HK-2 (cell line): ENCODE measurements around the gene UBA6.
"Not testable (repeated sequence)": the region's sequence is repeated elsewhere in the genome, so short reads cannot be mapped to it uniquely, and the experiment has no call there.

ENCODE experiments used
- DNase-seq: peaks from one replicate; pipeline ENCODE4 v3.0.0-alpha.2; 2018; ENCODE audit not compliant: unreplicated experiment

Gene UBA6

DNA sequence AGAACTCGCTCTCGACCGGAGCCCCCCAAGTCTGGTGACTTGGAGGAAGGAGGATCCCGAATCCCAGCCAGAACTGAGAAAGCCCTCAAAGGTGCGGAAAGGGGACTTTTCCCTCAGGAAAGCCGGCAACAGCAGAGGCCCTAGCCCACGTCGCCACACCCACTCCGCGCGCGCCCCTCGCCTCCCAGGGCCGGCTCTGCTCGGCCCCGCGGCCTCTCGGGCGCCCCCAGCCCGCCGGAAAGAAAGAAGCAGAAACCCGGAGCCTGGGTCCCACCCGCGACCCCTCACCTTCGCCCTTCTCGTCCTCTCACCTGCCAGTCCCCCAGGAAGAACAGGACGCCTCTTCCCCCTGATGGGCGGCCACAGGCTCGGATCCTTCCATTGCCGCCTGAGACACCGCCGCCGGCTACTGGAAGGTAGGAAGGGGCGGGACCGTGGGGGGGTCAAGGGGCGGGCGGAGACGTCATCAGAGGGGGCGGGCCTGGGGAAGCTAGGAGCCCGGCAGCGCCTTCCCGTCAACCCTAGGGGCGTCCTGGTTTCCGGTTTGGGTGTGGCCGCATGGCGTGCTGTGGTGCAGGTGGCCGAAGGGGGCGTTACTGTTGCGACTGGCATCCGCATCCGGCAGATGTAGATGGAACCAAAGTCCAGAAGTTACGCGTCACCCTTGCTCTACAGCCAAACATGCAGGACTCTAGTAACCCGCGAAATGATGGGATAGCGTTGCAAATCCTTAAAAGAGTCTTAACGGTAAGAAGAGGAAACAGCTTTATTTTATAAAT is at the start of gene UBA6:
TSS of gene UBA6 (minus strand) at position 418 of the 779 bp plus-strand sequence. CDS start at position 382, 36 bp downstream.
- DNase-seq, result peak; percentile 98

DNA sequence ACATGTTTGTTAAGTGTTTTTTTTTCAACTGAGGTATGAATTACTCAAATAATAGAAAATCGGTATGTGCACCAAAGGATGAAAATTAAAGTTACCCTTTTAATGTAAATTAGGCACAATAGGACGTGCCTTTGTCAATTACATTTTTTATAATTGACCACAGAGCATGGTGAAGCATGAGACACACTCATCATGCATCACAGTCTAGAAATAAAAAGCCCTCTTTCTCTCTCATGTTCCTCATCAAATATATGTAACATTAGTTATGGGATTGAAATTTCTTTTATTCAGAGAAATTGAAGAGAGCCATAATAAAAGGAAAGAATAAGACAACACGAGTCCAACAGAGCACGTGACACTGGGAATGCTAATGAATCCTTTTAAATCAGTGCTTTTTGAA is 49.7 kb upstream of the UBA6 start:
- DNase-seq, result no peak

DNA sequence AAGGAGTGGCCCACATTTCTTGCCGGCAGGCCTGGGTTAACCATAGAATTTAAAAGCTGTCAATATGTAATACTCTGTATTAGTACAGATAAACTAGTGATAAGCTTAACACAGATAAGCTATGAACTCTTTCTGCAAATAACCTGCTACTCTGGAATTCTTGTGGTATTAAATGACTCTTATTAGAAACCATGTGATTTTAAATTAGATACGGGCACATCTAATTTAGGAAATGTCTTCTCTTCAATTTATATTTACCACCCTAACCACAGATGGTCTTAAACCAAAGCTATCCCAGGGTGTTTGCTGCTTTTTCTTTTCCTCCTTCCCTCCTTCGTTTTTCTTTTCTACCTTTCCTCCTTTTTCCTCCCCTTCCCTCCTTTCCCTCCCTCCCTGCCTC is 48.3 kb upstream of the UBA6 start:
- DNase-seq, result no peak

DNA sequence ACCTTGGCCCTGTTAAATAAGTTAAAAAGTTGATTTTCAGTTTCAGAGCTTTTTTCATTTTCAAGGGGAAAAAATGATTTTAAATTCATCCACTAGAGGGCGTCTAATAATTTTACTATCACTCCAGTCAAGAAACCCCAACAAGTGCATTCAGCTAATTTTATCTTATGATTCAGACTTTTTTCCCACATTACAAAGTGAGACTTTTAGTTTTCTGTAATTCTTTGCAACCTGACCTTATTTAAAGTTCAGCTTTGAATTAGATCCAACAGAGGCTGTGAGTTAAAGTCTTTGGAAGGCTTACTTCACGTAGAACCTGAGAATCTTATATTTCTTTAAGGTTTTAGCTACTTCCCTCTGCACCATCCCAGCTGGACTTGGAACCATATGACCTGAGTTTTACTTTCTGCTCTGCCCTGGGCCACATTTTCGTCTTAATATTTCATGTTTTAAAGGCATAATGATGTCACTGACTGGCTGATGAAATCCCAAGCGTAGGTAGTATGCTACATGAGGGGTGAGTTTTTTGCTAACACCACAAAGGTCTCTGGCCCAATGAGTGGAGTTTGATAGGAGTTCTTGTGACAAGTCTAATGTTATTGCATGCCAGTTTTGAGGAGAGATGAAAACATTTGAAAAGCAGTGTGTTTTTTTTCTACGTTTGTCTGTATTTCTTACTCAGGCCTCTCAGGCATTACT is 46.0 kb upstream of the UBA6 start:
- DNase-seq, result no peak

DNA sequence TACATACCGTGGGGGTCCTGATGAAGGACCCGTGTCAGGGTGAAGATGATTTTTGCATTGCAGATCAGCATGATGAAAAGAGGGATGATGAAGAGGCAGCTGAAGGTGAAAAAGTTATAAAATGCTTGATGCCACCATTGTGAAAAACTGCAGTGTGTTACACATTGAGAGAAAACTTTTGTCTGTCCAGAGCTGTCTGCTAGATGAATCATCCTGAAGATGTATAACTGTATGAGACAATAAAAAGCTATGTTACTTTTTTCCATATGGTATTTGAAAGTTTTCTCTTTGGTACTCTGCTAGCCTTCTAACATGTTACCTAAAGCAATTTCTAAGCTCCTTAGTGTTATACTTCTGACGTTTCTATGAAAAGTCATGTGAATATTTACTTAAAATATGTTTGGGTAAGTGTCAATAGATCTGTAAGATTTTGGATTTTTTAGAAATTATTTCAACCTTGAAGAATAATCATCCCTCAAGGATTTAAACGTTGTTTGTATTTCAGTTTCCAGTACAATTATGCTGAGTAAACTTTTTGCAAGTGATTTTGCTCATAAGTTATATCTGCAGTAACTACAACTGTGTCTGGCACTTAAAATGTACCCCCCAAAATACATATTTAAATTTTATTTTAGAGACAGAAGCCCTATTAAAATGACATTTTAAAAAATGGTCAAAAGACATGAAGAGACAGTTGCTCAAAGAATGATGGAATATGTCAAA is 43.8 kb upstream of the UBA6 start:
- DNase-seq, result no peak

DNA sequence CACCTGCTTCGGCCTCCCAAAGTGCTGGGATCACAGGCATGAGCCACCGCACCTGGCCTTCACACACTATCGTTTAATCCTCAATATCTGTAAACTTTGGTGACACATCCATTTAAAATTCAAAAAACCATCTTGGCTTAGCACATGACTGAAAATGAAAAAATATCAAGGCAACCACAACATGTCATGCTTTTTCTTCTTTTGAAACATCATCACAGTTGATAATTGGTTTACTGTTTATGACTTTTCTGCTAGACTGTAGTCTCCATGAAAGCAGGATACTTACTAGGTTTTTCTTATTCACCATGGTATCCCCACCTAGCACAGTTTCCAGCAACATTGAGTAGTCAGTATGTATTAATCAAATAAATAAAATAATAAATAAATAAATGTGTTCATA is 42.2 kb upstream of the UBA6 start:
- no peak for DNase-seq

DNA sequence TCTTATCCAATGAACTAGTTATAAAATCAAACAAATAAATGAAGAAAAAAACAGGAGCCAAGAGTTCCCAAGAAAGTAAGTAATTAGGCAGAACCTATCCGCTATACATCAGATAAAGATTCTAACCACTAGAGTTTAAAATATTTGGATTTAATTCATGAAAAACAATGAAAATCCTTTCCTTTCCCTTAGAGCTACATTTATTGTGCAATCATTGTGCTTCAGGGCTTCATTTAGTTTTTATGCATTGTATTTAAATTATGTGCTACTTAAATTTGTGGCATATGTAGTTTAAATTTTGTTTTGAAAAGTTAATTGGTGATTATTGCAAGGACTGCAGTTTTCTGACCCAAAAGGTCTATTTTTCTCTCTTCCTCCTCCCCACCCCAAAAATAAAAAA is 35.3 kb upstream of the UBA6 start:
- no peak for DNase-seq

DNA sequence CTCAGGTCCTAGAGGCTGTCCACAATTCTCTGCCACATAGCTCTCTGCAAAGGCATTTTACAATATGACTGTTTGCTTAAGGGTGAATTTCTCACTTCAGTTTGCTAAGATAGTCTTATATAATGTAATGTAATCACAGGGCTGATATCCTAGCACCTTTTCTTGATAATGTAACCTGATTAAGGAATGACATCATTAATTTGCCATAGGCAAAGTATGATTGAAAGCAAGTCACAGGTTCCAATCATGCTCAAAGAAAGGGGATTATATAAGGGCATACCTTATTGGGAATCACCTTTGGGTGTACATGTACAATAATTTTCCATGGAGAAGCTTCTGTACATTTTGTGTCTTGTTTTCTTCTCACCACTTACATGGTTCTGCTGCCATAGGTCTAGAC is 34.4 kb upstream of the UBA6 start:
- no peak for DNase-seq

DNA sequence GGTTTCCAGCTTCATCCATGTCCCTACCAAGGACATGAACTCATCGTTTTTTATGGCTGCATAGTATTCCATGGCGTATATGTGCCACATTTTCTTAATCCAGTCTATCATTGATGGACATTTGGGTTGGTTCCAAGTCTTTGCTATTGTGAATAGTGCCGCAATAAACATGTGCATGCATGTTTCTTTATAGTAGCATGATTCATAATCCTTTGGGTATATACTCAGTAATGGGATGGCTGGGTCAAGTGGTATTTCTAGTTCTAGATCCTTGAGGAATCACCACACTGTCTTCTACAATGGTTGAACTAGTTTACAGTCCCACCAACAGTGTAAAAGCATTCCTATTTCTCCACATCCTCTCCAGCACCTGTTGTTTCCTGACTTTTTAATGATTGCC is 29.6 kb upstream of the UBA6 start:
- not testable (repeated sequence) for DNase-seq

DNA sequence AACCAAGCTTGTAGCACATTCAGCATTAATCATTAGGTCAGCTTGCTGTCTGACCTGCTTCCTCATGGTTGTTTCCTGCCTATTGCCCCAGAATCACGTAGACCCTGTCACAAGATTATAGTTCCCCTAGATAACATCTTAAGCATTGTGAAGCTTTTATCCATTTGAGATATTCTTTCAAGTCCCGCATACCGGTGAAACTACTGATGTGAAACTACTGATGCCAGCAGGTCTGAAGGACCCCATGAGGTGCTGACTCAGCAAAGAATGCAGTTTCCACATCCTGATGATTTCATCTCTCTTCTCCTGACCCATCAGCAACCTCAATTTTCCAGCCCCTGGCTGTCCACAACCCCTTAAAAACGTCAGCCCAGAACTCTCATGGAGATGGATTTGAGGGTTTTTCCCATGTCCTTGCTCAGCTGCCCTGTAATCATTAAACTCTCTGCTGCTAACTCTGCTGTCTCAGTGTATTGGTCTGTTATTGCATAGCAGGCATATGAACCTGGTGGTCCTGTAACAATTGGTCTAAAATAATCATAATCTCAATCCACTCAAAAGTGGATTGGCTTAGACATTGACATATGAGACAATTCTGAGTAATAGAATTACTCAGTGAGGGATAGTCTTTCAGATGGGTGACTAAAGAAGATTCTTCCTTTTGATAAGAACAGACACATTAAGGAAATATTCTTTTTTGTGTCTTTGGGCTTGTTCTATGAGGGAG is 26.3 kb upstream of the UBA6 start:
- peak; percentile 89 for DNase-seq

DNA sequence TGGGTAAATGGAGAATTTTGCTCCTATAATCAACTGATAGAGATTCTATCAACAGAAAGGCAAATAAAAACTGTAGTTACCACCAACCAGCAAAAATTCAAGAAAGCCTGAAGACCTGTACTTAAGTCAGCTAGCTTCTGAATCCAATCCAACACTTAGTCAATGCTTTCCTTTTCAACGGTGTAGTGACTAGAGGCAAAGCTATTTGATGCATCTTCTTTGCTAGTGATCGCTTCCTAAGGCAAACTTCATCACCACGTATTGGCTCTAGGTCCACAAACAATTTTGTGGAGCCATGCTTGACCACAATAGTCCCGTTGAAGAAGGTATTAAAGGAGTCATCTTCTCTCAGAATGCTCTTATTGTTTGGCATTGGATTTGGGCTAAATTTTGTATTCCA is 25.0 kb upstream of the UBA6 start:
- no peak for DNase-seq

DNA sequence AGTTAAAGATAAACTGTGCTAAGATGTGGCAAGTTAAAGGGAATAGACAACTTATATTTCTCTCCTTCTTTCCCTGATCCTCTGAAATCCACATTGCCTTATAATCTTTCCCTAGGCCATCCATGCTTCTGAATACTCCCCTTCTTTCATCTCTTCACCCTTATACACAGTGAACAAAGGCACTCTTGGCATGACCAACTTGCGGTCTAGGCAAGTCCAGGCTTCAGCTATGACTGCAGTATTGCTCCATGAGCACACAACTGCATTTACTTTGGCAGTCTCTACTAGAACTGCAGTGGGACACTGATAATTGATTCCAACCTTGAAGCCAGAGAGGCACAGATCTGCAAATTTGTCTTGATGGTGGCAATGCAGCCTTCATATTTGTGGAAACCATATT is 24.2 kb upstream of the UBA6 start:
- DNase-seq, result no peak

DNA sequence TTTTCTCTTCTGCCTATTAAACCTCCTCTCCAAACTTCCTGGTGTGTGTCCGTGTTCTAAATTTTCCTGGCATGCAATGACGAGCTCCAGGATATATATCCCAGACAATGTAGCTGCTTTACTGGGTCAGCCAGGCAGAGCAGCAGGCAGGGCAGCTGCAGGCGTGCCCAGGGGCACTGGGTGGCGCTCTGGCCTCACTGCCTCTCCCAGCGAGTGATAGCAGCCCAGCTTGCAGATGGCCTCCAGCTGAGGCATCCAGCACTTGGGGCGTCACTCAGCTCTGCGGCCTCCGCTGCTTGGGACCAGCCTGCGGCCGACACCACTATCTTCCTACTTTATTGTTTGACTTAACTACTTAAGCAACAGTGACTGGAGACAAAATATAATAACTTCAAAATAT is 23.0 kb upstream of the UBA6 start:
- no peak for DNase-seq

DNA sequence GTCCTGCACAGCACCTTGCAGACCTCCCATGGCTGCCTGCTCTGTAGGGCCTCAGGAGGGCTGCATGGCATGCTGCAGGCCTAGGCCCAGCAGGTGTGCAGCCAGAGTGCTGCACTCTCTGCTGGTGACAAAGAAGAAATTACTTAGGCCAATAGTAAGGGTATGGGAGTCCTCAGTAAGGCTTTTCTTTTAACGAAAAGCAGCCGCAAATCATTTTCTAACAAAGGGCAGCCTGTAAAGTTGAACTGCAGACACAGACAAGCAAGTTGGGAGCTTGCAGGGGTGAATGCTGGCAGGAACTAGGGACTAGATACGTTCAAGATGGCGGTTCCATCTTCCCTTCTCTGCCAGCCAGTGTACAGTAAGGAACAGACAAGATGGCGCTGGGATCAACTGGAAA is 22.4 kb upstream of the UBA6 start:
- no peak for DNase-seq

DNA sequence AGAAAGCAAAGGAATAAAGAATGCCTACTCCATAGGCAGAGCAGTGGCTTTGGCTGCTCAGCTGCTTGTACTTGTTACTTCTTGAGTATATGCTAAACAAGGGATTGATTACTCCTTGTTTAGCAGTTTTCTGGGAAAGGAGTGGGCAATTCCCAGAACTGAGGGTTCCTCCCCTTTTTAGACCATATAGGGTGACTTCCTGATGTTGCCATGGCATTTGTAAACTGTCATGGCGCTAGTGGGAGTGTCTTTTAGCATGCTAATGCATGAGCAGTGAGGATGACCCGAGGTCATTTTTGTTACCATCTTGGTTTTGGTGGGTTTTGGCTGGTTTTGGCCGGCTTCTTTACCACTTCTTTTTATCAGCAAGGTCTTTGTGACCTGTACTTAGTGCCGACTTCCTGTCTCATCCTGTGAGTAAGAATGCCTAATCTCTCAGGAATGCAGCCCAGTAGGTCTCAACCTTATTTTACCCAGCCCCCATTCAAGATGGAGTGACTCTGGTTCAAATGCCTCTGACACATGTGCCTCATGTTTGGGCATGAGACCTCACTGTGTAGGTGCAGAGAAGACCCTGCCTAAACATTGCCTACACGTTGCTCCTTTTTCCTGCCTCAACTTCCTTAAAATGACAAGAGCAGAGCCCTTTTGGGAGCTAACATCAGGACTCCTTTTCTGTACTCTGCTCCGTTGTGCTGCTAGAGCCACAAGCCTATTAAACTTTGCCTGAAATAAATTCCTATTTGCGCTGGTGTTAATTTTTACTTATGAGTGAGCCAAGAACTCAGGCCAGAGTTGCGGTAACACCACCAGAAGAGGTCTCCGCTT is 21.0 kb upstream of the UBA6 start:
- peak; percentile 67 for DNase-seq

DNA sequence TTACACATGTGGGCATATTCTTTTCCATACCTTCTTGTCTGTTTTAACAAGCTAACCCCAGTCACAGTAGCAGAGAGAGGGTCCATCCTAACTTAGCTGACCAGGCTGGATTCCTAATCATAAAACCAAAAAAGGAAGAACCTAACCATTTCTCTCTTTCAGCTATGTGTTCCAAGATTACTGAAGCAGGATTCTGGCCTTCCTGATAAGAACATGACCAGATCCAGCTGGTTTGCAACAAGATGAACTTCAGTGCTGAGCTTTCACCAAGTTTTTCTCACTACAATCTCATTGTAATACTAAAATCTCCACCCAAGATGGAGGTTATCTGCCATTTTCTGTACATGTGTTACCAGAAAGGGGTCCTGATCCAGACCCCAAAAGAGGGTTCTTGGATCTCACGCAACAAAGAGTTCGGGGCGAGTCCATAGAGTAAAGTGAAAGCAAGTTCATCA is 20.4 kb upstream of the UBA6 start:
- DNase-seq, result no peak

DNA sequence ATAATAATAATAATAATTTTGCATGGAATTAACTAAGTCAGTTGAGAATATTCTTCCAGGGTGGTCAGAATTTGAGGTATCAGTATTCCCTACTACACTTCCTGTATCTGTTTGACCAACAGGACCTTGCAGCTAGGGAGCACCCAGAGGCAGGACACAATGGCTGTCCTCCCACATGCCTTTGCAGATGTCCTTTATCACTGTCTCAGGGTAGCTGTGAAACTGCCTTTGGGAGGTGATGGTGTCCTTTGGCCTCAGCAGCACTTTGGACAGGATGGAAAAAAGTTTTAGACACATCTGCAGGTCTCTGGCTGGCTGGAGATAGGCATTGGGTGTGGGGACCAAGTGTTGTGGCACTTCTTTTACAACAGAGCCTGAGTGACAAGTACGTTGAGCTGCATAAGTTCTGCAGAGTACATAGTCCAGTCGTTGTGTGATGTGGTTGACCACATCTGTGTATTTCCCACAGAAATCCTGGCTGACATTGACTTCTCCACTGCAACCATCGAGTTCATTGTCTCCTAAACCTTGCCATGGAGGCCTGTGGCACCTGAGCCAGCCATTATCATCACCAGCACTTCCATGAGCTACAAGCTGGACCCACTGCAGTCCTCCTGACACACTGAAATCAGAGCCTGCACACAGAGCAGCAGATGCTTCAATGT is 19.1 kb upstream of the UBA6 start:
- DNase-seq, result no peak

DNA sequence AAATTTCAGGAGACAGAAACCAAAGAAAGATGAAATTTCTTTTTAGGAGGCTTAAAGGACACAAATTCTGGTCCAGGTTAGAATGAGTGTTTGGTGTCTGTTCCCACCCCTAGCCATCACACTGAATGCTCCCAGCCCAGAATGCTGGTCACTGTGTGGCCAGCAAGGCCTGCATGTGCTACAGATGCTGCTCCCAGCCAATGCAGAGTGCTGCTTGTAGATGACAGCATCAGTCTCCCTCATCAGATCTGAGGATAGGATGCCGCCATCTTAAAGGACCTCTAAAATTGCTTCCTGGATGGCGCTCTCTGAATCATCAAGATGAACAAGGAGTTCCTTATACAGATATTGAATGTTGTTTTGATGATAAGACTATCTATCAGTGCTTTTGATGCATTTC is 17.9 kb upstream of the UBA6 start:
- DNase-seq, result no peak

DNA sequence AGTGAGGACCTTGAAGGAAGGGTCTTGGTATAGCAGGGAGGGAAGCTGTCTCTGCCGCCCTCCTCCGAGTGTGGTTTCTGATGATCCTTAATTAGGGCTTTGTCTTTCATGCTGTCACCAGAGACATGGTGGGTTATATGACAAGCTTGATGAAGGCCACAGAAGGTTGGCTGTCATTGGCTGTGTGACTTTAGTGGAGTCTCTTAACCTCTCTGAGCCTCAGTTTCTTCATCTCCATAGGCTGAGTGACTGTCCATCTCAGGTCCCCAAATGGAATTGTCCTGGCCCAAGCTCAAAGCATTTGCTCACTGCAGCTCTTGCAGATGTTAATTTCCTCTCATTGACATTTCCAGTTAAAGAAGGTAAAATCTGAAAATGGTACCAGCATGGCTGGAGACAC is 16.6 kb upstream of the UBA6 start:
- no peak for DNase-seq

DNA sequence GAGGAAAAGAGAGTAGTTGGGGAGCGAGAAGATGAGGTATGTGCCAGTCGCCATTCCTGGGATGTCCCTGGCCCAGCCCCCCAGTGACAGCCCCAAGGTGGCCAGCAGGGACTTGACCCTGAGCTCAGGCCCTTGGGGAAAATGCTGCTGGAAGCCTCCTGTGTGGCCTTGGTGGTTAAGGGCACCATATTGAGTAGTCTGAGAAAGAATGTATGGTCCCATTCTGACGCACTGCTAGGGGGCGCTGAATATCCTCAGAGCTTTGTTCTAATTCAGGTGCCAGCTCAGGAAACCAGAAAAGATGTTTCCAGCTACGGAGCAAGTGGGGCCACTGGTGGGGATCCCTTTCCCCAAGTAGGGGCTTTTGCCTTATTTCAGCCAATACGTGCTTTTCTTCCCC is 14.0 kb upstream of the UBA6 start:
- DNase-seq, result no peak

DNA sequence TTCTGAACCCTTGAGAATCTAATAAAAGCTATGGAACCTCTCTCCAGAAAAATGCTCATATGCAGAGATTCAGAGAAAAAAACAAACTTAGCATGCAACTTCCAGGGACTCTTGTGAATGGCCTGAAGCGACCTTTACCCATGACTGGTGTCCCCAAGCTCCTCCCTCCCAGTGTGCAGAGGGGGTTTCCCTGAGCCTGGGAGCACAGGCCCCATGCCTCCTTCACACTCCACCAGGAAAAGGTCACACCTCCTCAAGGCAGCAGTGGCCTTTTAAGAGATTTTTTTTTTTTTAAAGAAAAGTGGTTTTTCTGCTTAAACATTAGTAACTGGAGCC is 13.3 kb upstream of the UBA6 start:
- peak; percentile 82 for DNase-seq
